ENCODE data around the gene PIK3R1.
A peak's percentile ranks its signal among the peaks of the same experiment; 100 is the strongest.

PIK3R1 gene

DNA sequence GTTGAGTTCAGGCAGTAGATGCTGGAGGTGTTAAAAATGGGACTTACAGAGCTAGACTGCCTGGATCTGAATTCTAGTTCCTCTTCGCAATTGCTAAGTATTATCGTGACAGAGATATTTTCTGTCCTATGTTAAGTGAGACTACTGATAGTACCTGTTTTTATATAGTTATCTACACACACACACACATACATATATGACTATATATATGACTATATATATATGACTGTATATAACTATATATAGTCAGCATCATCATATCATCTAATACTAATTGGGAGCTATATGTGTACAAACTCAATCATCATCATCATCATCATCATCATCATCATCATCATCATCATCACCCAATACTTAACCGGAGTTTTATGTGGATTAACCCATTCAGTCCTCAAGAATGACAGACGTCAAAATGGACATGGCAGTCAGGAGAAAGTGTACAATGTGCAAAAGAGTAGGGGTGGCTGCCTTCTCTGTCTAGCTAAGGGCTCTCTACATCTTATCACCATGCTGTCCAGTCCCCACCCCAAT lies 7.3 kb downstream of the PIK3R1 start:
- Histone ChIP-seq H3K27ac (ENCODE audit: low read length) (0 out of 2 replicates have a peak overlapping the region, but pooled peaks have one; percentile 24), H3K79me2 (ENCODE audit: insufficient read depth, low read length) (peaks cover 100% of the 10 kb centered on the region), H2AFZ (ENCODE audit: low read depth, low read length) (no peak overlapping the region), H4K20me1 (ENCODE audit: insufficient read depth, low read length) (peaks cover 82% of the 10 kb centered on the region), H3K4me2 (ENCODE audit: insufficient read depth, low read length) (no peak overlapping the region), H3K9me3 (ENCODE audit: insufficient read depth, low read length, severe bottlenecking) (no peaks in the 10 kb centered on the region), H3K36me3 (ENCODE audit: insufficient read depth, low read length) (peaks cover 42% of the 10 kb centered on the region), H3K9ac (ENCODE audit: low read depth, low read length) (no peak overlapping the region), H3K27me3 (ENCODE audit: insufficient read depth, low read length, poor library complexity) (no peaks in the 10 kb centered on the region), H3K4me3 (ENCODE audit: low read depth in 1 of 2, low read length in 2 of 2) (no peak overlapping the region), H3K4me1 (ENCODE audit: insufficient read depth, low read length) (peaks cover 48% of the 10 kb centered on the region)
- DNase-seq (no peak), ATAC-seq (ENCODE audit: insufficient read depth, low read depth) (no peak)
- no peak for TF ChIP-seq EZH2 (IDR thresholded peaks at IDR 0.05; ENCODE audit: borderline replicate concordance, low read depth, low read length, severe bottlenecking)
- TF ChIP-seq, protein P1, sequence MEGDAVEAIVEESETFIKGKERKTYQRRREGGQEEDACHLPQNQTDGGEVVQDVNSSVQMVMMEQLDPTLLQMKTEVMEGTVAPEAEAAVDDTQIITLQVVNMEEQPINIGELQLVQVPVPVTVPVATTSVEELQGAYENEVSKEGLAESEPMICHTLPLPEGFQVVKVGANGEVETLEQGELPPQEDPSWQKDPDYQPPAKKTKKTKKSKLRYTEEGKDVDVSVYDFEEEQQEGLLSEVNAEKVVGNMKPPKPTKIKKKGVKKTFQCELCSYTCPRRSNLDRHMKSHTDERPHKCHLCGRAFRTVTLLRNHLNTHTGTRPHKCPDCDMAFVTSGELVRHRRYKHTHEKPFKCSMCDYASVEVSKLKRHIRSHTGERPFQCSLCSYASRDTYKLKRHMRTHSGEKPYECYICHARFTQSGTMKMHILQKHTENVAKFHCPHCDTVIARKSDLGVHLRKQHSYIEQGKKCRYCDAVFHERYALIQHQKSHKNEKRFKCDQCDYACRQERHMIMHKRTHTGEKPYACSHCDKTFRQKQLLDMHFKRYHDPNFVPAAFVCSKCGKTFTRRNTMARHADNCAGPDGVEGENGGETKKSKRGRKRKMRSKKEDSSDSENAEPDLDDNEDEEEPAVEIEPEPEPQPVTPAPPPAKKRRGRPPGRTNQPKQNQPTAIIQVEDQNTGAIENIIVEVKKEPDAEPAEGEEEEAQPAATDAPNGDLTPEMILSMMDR (IDR thresholded peaks at IDR 0.05; ENCODE audit: borderline replicate concordance, extremely low read depth, low read length, poor library complexity, severe bottlenecking): no peak

DNA sequence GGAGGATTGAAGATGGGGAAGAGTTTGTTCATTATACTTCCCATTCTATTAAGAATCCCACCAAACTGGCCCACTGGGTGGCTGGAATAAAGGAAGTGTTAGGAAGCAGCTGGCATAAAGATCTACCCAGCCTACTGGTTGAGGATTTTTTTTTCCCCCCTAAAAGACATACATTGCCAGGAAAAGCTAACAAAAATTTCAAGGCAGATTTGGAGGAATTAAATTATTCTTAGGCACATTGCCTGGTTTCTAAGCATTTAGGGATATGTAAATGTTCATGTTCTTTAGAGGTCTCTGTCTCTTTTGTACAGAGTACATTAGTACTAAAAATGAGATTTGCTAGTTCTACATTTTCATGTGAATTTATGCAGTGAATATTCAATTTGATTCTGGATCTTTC lies 8.3 kb downstream of the PIK3R1 start:
- H3K4me3 ChIP-seq (ENCODE audit: low read depth in 1 of 2, low read length in 2 of 2): no peak overlapping the region
- H3K9me3 ChIP-seq (ENCODE audit: insufficient read depth, low read length, severe bottlenecking): no peaks in the 10 kb centered on the region
- TF ChIP-seq, protein P1 (IDR thresholded peaks at IDR 0.05; ENCODE audit: borderline replicate concordance, extremely low read depth, low read length, poor library complexity, severe bottlenecking): no peak
- no peak for TF ChIP-seq EZH2 (IDR thresholded peaks at IDR 0.05; ENCODE audit: borderline replicate concordance, low read depth, low read length, severe bottlenecking)
- H2AFZ ChIP-seq (ENCODE audit: low read depth, low read length): no peak overlapping the region
- no peak overlapping the region for H3K9ac ChIP-seq (ENCODE audit: low read depth, low read length)
- DNase-seq (no peak), ATAC-seq (ENCODE audit: insufficient read depth, low read depth) (no peak)
- H4K20me1 ChIP-seq (ENCODE audit: insufficient read depth, low read length): peaks cover 76% of the 10 kb centered on the region
- H3K79me2 ChIP-seq (ENCODE audit: insufficient read depth, low read length): peaks cover 100% of the 10 kb centered on the region
- peaks cover 47% of the 10 kb centered on the region for H3K36me3 ChIP-seq (ENCODE audit: insufficient read depth, low read length)
- no peaks in the 10 kb centered on the region for H3K27me3 ChIP-seq (ENCODE audit: insufficient read depth, low read length, poor library complexity)
- H3K4me1 ChIP-seq (ENCODE audit: insufficient read depth, low read length): peaks cover 43% of the 10 kb centered on the region
- H3K4me2 ChIP-seq (ENCODE audit: insufficient read depth, low read length): no peak overlapping the region
- H3K27ac ChIP-seq (ENCODE audit: low read length): no peak overlapping the region

DNA sequence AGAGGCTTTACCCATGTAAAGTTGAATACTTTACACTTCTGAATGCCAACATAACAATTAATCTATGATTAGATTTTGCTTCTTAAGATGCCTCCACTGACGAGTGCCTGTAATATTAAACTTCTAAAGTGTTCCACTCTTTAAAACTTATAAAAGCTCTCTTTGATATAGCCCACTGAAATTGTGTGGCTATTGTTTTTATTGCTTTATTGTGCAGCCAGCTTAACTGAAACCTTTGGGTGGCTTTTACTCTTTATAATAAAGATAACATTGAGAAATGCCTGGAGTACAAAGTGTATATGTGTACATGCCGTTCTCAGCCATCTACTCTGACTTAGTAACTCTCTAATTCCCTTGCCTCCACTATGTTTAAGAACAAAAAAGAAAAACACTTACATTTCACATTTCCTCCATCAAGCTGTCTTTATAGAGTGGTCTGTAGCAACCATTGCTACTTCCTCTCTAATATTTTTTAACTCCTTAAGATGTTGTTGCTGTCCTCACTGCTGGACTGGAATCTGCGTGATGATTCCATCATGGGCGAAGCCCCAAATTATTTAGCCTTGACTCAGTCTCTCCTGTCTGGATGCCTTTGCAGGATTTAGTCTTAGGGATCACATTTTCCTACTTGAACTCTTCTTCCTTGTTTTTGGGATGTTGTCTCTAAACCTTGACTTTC lies 9.1 kb downstream of the PIK3R1 start:
- Histone ChIP-seq H4K20me1 (ENCODE audit: insufficient read depth, low read length) (peaks cover 74% of the 10 kb centered on the region), H3K9ac (ENCODE audit: low read depth, low read length) (no peak overlapping the region), H3K4me3 (ENCODE audit: low read depth in 1 of 2, low read length in 2 of 2) (no peak overlapping the region), H3K9me3 (ENCODE audit: insufficient read depth, low read length, severe bottlenecking) (no peaks in the 10 kb centered on the region), H3K36me3 (ENCODE audit: insufficient read depth, low read length) (peaks cover 47% of the 10 kb centered on the region), H3K4me2 (ENCODE audit: insufficient read depth, low read length) (no peak overlapping the region), H3K79me2 (ENCODE audit: insufficient read depth, low read length) (peaks cover 100% of the 10 kb centered on the region), H2AFZ (ENCODE audit: low read depth, low read length) (no peak overlapping the region), H3K27me3 (ENCODE audit: insufficient read depth, low read length, poor library complexity) (no peaks in the 10 kb centered on the region), H3K27ac (ENCODE audit: low read length) (no peak overlapping the region), H3K4me1 (ENCODE audit: insufficient read depth, low read length) (peaks cover 39% of the 10 kb centered on the region)
- TF ChIP-seq, protein P1 (IDR thresholded peaks at IDR 0.05; ENCODE audit: borderline replicate concordance, extremely low read depth, low read length, poor library complexity, severe bottlenecking): no peak
- TF ChIP-seq EZH2 (IDR thresholded peaks at IDR 0.05; ENCODE audit: borderline replicate concordance, low read depth, low read length, severe bottlenecking): no peak
- no peak for ATAC-seq (ENCODE audit: insufficient read depth, low read depth)
- DNase-seq: no peak
